ENCODE results near the gene CCNL2. TPM values are rescaled to one million over a fixed set of nuclear protein-coding genes. Genes with fewer than 3 reads are reported as not detected.

Gene CCNL2
- polyA plus RNA-seq, 2 of the 4 experiments (the other 2 are of a cell fraction): 85.5 to 111 TPM

DNA sequence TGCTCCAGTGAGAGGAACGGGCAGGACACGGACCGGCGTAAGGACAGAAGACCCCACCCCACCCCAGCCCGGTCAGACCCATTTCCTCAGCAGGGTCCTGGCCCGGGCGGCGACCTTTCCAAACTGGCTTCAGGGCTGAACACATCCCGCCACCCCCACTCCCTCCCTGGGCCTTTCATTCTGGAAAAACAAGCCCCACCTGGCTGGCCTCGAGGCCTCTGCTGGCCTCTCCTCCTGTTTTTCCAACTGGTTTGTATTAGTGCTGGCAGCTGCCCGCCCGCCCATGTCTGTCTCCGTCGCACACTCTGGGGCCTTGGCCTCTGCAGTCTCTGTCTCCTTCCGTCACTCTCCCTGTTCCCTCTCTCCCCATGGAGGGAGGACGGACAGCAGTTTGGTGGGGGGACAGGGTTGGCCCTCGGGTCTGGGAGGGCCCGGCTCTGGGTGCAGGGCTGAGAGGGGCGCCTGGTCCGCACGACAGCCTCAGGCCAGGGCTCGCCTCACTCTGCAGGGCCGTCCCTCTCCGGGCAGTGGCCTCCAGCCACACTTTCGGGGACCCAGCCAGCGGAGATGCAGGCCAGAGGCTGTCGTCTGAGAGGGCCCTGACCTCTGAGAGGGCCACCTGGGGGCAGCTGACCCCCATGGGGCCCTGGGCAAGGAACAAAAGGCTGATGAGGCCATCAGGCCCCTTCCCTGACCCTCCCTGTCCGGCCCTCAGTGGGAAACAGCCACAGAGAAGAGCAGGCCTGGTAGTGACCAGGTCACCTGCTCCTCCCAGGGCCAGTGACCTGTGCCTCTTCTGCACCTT lies 39.3 kb downstream of the CCNL2 start:
- ChIA-PET POLR2A (no interaction called here), CTCF (interaction anchor here (2.4 kb wide), 1 partner anchor 12 kb away, joined by 17 read pairs; no protein-coding TSS in a partner anchor)
- H3K4me2 ChIP-seq: peak overlapping the region; percentile 25; the same call in 1 of the 3 replicates
- FAIRE-seq: no peak
- no peaks in the 10 kb centered on the region for H3K9me3 ChIP-seq
- H3K4me1 ChIP-seq: peaks cover 24% of the 10 kb centered on the region; the same call in 2 of the 3 replicates
- peak overlapping the region in 1 of 2 experiments; percentile 81; a peak in 3 of 6 replicates for H3K27ac ChIP-seq
- peak; percentile 3 to 9; a peak in 3 of 6 replicates for ATAC-seq
- no peak for DNase-seq (ENCODE audit: low read depth in 1 of 2, low spot score in 1 of 2)
- 87% methylated on average over 11 of the region's 28 CpGs for WGBS (ENCODE audit: missing lambda C conversion rate)
- no peak for TF ChIP-seq GATA3 (IDR thresholded peaks at IDR 0.05; ENCODE audit: borderline replicate concordance)
- no peak for TF ChIP-seq FOSB (CRISPR knock-in tag; IDR thresholded peaks at IDR 0.05)
- TF ChIP-seq, protein P1, sequence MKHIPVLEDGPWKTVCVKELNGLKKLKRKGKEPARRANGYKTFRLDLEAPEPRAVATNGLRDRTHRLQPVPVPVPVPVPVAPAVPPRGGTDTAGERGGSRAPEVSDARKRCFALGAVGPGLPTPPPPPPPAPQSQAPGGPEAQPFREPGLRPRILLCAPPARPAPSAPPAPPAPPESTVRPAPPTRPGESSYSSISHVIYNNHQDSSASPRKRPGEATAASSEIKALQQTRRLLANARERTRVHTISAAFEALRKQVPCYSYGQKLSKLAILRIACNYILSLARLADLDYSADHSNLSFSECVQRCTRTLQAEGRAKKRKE (CRISPR knock-in tag; IDR thresholded peaks at IDR 0.05; ENCODE audit: low read depth): no peak
- no peak for TF ChIP-seq ZC3H11A (IDR thresholded peaks at IDR 0.05)
- no peak for TF ChIP-seq HOXB13 (CRISPR knock-in tag; IDR thresholded peaks at IDR 0.05; ENCODE audit: low read depth)
- TF ChIP-seq, protein P2, sequence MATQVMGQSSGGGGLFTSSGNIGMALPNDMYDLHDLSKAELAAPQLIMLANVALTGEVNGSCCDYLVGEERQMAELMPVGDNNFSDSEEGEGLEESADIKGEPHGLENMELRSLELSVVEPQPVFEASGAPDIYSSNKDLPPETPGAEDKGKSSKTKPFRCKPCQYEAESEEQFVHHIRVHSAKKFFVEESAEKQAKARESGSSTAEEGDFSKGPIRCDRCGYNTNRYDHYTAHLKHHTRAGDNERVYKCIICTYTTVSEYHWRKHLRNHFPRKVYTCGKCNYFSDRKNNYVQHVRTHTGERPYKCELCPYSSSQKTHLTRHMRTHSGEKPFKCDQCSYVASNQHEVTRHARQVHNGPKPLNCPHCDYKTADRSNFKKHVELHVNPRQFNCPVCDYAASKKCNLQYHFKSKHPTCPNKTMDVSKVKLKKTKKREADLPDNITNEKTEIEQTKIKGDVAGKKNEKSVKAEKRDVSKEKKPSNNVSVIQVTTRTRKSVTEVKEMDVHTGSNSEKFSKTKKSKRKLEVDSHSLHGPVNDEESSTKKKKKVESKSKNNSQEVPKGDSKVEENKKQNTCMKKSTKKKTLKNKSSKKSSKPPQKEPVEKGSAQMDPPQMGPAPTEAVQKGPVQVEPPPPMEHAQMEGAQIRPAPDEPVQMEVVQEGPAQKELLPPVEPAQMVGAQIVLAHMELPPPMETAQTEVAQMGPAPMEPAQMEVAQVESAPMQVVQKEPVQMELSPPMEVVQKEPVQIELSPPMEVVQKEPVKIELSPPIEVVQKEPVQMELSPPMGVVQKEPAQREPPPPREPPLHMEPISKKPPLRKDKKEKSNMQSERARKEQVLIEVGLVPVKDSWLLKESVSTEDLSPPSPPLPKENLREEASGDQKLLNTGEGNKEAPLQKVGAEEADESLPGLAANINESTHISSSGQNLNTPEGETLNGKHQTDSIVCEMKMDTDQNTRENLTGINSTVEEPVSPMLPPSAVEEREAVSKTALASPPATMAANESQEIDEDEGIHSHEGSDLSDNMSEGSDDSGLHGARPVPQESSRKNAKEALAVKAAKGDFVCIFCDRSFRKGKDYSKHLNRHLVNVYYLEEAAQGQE (IDR thresholded peaks at IDR 0.05): no peak
- no peak for TF ChIP-seq CTCF (IDR thresholded peaks at IDR 0.05)
- TF ChIP-seq EHMT2 (IDR thresholded peaks at IDR 0.05; ENCODE audit: low read depth): no peak
- no peak for TF ChIP-seq CEBPB (IDR thresholded peaks at IDR 0.05)
- no peak for TF ChIP-seq RARB (CRISPR knock-in tag; IDR thresholded peaks at IDR 0.05)
- TF ChIP-seq, protein P3, sequence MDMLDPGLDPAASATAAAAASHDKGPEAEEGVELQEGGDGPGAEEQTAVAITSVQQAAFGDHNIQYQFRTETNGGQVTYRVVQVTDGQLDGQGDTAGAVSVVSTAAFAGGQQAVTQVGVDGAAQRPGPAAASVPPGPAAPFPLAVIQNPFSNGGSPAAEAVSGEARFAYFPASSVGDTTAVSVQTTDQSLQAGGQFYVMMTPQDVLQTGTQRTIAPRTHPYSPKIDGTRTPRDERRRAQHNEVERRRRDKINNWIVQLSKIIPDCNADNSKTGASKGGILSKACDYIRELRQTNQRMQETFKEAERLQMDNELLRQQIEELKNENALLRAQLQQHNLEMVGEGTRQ (IDR thresholded peaks at IDR 0.05): no peak
- TF ChIP-seq MAZ (IDR thresholded peaks at IDR 0.05; ENCODE audit: borderline replicate concordance, low read depth, low read length): no peak
- TF ChIP-seq E2F6 (IDR thresholded peaks at IDR 0.05; ENCODE audit: borderline replicate concordance, low read depth): no peak
- no peak for TF ChIP-seq ZNF302 (CRISPR knock-in tag; IDR thresholded peaks at IDR 0.05)
- TF ChIP-seq FOXS1 (CRISPR knock-in tag; IDR thresholded peaks at IDR 0.05): no peak
- no peak for TF ChIP-seq NFE2L2 (conservative IDR thresholded peaks at IDR 0.05; ENCODE audit: low read length)
- TF ChIP-seq RNF2 (IDR thresholded peaks at IDR 0.05; ENCODE audit: borderline replicate concordance, low read depth): no peak
- no peak for TF ChIP-seq SREBF2 (IDR thresholded peaks at IDR 0.05)
- H3K4me3 ChIP-seq: no peak overlapping the region
